ENCODE results near the gene TMPRSS11F.
A peak's percentile ranks its signal among the peaks of the same experiment; 100 is the strongest.

The TMPRSS11F gene

DNA sequence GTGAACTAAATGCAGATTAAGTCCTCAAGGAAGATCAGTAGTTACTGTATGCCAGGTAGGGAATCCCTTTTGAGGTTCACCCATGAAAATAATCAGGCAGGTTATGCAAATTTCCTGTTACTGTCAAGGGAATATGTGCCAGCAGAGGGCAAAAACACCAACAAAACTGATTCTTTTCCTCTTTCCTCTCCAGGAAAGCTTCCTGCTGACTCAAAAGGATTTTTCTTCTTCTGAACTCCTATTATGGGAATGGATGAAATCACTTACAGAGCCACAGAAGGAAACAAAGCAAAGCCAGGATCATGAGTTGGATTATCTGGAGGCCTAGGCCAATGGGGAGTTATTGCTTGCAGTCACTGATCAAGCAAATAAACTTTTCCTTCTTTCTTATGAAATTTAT is 49.7 kb downstream of the TMPRSS11F start:
- no peak overlapping the region for H3K4me3 ChIP-seq (replicated peaks; ENCODE audit: low read depth, low read length)
- TF ChIP-seq, protein P1, sequence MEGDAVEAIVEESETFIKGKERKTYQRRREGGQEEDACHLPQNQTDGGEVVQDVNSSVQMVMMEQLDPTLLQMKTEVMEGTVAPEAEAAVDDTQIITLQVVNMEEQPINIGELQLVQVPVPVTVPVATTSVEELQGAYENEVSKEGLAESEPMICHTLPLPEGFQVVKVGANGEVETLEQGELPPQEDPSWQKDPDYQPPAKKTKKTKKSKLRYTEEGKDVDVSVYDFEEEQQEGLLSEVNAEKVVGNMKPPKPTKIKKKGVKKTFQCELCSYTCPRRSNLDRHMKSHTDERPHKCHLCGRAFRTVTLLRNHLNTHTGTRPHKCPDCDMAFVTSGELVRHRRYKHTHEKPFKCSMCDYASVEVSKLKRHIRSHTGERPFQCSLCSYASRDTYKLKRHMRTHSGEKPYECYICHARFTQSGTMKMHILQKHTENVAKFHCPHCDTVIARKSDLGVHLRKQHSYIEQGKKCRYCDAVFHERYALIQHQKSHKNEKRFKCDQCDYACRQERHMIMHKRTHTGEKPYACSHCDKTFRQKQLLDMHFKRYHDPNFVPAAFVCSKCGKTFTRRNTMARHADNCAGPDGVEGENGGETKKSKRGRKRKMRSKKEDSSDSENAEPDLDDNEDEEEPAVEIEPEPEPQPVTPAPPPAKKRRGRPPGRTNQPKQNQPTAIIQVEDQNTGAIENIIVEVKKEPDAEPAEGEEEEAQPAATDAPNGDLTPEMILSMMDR (IDR thresholded peaks at IDR 0.05; ENCODE audit: low read length, missing control alignments) = no peak
- DNase-seq (ENCODE audit: low read depth) = no peak

DNA sequence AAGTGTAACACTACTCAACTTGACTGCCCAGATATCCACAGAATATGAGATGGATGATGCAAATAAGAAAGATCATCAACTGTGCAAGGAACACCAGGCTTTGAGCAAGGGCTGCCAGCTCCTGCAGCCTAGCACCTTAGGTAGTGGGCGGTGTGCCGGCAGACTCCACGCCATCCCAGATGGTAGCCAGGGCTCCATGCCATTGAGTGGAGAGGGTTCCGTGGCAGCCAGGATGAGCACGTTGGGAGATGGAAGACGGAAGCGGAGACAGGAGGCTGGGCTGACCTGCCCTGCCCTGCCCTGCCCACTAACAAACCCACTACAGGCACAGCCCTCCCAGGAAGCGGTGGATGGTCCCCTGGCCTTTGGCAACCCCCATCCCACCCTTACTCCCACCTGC is 51.9 kb downstream of the TMPRSS11F start:
- TF ChIP-seq, protein P1 (IDR thresholded peaks at IDR 0.05; ENCODE audit: low read length, missing control alignments) = no peak

DNA sequence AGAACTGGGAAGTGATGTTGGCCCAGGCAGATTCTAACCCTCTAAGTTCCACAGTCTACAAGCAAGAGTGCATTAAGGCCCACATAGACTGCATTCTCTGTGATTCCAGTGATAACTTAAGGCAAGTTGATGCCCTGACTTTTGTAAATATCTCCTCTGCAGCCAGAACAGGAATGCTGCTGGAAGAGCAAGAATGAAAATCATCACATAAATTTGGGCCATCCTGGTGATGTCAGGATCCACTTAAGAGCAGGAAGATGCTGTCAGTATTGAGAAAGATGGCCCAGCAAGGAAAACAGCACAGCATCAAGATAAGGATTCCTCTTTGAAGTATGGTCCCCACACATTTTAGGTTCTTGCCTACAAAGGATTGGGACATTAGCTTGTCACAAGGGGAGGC is 52.4 kb downstream of the TMPRSS11F start:
- H3K4me3 ChIP-seq (replicated peaks; ENCODE audit: low read depth, low read length) = no peak overlapping the region
- TF ChIP-seq, protein P1 (IDR thresholded peaks at IDR 0.05; ENCODE audit: low read length, missing control alignments) = no peak
- no peak for DNase-seq (ENCODE audit: low read depth)

More for the DNA sequence above, 51.9 kb downstream of the TMPRSS11F start:
- no peak overlapping the region for H3K4me3 ChIP-seq (replicated peaks; ENCODE audit: low read depth, low read length)
- no peak for DNase-seq (ENCODE audit: low read depth)

DNA sequence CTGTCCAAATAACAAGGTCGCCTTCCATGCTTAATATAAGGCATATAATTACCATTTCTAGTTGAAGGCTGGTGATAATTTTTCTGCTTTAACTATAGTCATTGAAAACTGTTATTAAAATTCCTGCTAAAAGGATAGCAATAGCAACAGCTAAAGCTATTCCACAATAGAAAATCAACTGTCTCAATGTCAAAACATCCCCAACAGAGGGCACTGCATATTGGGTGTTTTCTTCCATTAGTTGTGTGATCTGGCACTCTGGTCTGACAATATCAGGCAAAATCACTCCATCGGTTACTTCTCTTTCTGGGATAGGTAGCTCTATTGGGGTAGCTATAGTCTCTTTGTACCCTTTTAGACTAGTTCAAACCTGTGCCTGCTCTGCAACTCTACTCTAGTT is 53.5 kb downstream of the TMPRSS11F start:
- no peak for DNase-seq (ENCODE audit: low read depth)
- no peak overlapping the region for H3K4me3 ChIP-seq (replicated peaks; ENCODE audit: low read depth, low read length)
- TF ChIP-seq, protein P1 (IDR thresholded peaks at IDR 0.05; ENCODE audit: low read length, missing control alignments) = no peak

GRCh38 chr4:68074397-68074796 is 55.3 kb downstream of the TMPRSS11F start:
- TF ChIP-seq, protein P1 (IDR thresholded peaks at IDR 0.05; ENCODE audit: low read length, missing control alignments) = no peak
- H3K4me3 ChIP-seq (replicated peaks; ENCODE audit: low read depth, low read length) = no peak overlapping the region
- peak; percentile 10 for DNase-seq (ENCODE audit: low read depth)

DNA sequence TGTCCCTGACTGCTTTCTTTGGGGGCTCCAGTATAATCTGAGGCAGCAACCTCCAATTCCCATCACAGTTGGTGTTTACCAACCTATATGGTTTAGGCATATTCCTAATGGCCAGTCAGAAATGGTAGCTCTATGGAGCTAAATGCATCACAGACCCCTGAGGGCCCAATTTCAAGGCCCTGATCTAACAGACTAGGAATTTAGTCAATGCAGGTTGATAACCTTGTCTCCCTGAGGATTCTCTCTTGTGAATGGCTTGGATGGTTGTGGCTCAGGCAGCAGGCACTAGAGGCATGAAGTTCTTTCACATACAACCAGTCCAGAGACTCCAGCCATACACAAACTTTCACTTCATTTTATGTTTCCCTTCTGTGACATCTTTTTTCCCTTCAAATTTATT is 59.4 kb downstream of the TMPRSS11F start:
- TF ChIP-seq, protein P1 (IDR thresholded peaks at IDR 0.05; ENCODE audit: low read length, missing control alignments) = no peak

DNA sequence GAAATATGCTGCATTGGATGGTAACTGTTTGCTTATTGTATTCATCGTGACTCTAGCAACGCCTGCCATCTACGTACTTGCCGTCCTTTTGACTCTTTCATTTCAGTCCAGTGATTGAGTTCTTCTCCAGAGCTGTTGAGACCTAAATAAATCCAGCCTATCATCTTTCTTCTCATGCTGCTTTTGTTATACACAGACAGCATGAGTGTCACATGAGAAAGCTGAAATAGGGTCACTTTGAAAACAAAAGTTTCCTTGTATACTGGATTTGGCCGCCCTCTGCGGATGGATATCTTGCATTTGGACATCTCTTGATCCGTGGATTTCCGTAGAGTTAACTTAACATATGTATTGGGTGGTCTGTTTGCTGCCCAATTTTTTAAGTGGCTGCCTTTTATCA is 67.2 kb downstream of the TMPRSS11F start:
- H3K4me3 ChIP-seq (replicated peaks; ENCODE audit: low read depth, low read length) = no peak overlapping the region
- TF ChIP-seq, protein P1 (IDR thresholded peaks at IDR 0.05; ENCODE audit: low read length, missing control alignments) = no peak
- DNase-seq (ENCODE audit: low read depth) = no peak

More for the DNA sequence above, 59.4 kb downstream of the TMPRSS11F start:
- DNase-seq (ENCODE audit: low read depth) = no peak
- H3K4me3 ChIP-seq (replicated peaks; ENCODE audit: low read depth, low read length) = no peak overlapping the region
